GM23248 (cell line): ENCODE measurements around the gene VWA8.

Experiments
- EZH2 ChIP-seq: fragments of 200-600 bp; sonication (generic); IDR thresholded peaks from 2 replicates; pipeline ENCODE4 v1.6.1; 2018; ENCODE audit warnings: antibody characterized with exemption, mild to moderate bottlenecking; ENCODE audit not compliant: insufficient read depth, poor library complexity, severe bottlenecking
- EZH2phosphoT487 ChIP-seq: fragments of 200-600 bp; sonication (generic); IDR thresholded peaks from 2 replicates; pipeline ENCODE4 v1.6.1; 2018; ENCODE audit warnings: antibody characterized with exemption, moderate library complexity, mild to moderate bottlenecking, low read depth; ENCODE audit not compliant: insufficient read depth

DNA sequence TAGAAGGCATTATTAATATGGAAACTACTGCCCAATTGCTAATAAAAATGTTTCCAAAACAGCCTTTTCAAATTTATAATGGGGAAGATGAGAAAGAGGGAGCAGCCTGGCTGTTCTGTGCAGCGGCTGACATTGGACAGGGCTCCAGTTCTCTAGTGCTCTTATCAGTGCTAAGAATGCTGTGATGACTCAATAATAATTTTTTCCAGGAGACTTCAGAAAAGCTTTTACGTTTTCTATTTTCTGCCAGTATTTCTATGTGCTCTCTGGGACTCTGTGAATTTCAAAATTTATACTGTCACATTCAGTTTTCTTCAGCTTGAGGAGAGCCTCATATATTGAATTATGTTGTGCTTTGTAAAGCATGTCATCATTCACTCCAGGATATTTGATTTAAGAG is 209.6 kb downstream of the VWA8 start:
- TF ChIP-seq EZH2phosphoT487, result no peak
- no peak for TF ChIP-seq EZH2
